LNCAP (cell line): Measurements from ENCODE around the gene DYNLT1.

Source experiments
- TF ChIP-seq, protein P1 (sequence below): fragments of 450-650 bp; IDR thresholded peaks from 2 replicates; pipeline ENCODE4 v1.5.1; 2017; ENCODE audit warnings: mild to moderate bottlenecking

DYNLT1 gene

DNA sequence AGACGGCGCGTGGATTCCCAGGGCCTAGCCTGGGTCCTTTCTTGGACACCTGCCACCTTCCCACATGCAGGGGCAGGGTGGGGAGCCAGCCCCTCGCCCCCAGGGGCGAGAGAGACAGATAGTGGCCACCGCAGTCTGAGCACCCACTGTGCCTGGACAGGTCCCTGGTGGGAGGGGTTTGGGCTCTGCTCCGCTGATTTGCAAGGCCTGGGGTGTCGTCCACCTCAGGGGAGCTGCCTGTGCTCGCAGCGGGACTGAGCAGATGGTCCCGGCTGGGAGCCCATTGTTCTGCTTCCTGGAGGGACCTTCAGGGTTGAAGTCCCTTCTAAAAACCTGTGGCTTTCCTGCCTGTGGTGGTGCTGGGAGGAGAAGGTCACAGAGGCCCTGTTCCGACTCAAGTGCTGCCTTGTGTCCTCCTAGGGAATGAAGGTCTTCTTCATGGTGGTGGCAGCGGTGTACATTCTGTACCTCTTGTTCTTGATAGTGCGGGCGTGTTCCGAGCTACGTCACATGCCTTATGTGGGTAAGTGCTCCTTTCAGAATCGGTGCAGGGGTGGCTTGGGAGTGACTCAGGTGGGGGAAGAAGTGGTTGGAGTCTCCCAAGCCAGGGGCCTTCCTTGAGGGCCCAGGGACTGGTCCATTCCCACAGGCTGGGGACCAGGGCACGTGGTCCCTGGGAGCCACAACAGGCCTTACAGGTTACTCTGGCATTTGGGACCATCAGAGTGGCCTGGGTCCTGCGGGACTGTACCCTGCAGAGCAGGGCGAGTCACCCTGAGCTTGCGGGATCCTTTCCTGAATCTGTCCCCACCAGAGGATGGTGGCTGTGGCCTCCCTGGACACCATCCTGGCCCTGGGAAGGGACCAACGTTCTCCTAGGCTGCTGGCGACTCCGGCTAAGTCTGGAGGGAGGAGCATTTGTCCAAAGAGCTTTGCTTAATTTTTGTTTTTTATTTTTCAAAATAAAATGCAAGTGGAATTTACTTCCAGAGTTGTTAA lies 19.6 kb downstream of the DYNLT1 start:
- TF ChIP-seq, protein P1, sequence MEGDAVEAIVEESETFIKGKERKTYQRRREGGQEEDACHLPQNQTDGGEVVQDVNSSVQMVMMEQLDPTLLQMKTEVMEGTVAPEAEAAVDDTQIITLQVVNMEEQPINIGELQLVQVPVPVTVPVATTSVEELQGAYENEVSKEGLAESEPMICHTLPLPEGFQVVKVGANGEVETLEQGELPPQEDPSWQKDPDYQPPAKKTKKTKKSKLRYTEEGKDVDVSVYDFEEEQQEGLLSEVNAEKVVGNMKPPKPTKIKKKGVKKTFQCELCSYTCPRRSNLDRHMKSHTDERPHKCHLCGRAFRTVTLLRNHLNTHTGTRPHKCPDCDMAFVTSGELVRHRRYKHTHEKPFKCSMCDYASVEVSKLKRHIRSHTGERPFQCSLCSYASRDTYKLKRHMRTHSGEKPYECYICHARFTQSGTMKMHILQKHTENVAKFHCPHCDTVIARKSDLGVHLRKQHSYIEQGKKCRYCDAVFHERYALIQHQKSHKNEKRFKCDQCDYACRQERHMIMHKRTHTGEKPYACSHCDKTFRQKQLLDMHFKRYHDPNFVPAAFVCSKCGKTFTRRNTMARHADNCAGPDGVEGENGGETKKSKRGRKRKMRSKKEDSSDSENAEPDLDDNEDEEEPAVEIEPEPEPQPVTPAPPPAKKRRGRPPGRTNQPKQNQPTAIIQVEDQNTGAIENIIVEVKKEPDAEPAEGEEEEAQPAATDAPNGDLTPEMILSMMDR: no peak

DNA sequence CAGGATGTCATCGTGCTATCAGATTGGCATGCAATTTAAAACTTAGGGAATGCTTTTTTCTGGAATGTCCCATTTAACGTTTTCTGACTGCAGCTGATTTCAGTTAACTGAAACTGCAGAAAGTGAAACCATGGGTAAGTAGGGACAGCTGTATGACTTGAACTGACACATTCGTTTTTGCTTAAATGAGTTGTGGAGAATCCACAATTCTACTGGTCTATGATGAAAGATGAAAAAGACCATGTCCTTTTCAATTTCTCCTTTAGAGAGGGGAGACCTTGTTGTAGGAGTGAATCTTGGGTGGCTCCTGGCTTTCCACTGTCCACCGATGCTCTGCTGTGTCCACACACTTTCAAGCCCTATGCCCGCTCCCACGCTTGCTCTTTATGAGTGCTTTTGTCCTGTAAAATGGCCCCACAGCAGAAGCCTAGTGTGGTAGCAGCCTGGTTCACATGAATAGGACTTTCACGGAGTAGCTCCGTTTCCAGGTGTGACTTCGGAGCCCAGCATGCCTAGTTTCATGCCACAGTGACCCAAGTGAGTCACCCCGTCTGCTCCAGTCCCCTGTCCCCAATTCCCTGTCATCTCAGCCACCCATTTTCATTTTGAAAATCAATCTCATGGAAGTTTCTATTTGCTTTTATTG lies 21.9 kb downstream of the DYNLT1 start:
- TF ChIP-seq, protein P1: no peak

DNA sequence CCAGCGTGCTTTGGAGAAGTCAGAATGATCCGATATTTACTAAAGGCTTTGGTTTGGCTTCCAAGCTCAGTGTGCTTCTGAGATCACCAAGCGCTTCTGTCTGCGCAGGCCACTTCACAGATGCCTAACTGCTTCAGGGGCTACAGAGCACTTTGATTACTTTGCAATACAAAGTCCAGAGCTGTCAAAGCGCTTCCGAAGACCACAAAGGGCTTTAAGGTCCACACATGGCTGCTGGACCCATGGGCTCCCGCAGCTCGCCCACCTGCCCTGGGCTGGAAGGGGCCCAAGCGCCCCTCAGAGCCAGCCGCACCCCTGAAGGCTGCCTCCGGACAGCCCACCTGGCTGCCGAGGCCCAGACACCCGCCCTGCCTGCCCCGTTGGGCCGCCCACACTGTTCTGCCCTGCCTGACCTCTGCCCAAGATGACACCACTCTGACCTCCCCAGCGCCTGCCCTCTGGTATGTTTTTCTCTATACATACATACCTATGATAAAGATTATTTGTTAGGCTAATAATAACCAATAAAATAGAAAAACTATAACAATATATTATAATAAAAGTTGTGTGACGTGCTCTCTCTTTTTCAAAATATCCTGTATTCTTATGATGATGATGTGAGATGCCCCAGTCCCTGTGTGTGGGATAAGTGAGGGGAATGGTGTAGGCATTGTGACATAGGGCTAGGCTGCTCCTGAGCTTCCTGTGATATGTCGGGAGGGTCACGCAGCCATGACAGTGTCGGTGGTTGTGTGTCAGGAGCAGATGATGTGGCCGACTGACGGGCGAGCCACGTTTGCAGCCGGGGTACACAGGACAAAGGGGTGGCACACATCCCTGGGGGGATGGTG lies 22.6 kb downstream of the DYNLT1 start:
- TF ChIP-seq, protein P1: no peak

DNA sequence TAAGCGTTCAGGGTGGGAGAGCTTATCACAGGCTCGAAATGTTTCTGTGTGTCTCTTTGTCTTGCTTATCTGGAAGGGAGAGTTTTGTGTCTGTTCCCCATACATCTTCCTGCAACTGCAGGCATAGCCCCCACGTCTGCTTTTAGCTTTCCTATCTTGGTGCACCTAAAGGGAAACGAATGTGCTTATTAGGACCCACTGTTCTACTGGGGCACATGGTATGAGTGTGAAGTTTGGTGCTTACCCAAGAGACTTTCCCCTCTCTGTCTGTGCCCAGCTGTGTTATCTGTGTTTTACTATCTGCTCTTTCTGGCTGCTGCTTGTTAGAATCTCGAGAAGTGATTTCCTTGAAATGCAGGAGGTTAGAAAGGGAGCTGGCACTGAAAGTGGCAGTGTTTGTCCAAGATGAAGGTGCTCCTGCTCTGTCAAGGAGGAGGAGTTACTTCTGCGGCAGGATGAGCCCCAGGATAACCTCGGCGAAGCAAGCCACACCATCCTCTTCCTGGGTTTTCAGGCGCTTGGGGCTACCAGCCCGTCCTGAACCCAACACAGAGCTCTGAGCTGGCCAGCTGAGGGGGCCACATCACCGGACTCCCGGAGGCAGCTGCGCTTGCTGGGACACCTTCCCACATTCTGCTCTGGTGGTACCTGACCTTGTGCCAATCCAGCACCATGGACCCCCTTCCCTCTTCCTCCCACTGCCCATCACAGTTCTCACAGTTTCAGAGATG lies 23.4 kb downstream of the DYNLT1 start:
- TF ChIP-seq, protein P1: no peak

DNA sequence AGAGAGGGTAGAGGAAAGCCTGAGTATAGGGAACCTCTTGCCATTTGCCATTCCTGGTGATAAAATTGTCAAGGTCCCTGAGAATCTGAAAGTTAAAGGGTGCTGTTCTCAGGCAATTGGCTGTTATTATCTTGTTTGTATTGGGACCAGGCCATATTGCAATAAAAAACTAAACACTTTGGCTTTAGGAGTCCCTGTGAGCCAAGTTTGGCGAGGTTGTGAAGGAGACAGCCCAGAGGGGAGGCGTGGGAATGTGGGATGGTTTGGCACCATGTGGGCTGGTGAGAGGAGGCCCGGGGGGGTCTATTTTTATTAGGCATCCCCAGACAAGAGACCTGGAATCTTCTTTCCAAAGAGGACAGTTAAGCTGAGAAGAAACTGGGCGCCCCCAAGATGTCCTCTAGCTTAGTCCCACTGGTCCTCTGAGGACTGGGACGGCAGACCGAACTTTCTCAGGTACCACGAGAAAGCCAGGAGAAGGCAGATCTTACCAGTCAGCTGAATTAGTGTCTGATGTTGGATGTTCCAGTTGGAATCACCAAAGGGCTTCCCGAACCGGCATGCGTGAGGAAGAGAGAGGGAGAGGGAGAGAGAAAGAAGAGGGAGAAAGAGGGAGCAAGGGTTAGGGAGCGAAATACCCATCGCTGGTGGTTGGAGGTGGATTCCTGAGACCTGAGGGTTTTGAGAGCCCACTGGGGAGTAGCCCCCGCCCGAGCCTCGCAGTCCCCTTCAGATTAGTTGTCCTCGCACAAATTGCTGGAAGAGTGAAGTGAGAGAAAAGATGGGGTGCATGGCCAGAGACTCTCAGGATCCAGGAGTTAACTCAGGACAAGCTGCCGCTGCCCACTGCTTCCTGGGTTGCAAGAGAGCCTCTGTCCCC lies 24.4 kb downstream of the DYNLT1 start:
- TF ChIP-seq, protein P1: no peak

DNA sequence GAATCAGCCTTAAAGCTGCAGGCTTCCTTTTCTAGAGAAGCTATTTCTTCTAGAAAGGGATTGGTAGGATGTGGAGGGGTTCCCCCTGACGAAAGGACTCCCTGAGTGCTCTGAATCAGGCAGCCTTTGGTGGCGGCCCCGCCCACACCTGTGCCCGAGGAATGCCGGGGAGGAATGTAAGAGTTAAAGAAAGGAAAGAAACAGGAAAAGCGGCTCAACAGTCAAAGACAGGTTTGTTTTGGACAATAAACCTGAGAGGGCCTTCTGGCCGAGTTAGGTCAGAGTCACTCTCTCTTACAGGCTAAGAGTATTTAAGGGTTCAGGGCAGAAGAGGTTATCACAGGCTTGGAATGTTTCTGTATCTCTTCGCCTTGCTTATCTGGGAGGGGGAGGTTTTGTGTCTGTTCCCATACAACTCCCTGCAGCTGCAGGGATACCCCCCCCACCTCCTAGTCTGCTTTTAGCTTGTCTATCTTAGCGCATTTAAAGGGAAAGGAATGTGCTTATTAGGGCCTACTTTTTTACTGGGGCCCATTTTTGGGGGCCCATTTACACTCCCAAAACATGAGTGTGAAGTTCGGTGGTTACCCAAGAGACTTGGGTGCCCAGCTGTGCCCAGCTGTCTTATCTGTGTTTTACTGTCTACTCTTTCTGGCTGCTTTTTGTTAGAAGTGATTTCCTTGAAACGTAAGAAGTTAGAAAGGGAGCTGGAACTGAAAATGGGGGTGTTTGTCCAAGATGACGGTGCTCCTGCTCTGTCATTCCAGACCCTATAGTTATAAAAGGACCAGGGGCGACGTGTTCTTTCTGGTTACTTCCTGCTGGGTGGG lies 32.8 kb downstream of the DYNLT1 start:
- TF ChIP-seq, protein P1: no peak
